ENCODE results near the gene CCNYL1.
"Not testable (repeated sequence)": the region's sequence is repeated elsewhere in the genome, so short reads cannot be mapped to it uniquely, and the experiment has no call there.

CCNYL1 gene

GRCh38 chr2:207743514-207743913 lies 32.1 kb downstream of the CCNYL1 start:
- no peak for DNase-seq

- DNase-seq: no peak
Measured at GRCh38 chr2:207744050-207744449, 32.6 kb downstream of the CCNYL1 start.

- no peak for DNase-seq
Measured at GRCh38 chr2:207744451-207744850, 33.0 kb downstream of the CCNYL1 start.

GRCh38 chr2:207746131-207746530 lies 34.7 kb downstream of the CCNYL1 start:
- peak; percentile 68 for DNase-seq

GRCh38 chr2:207747653-207748560 lies 36.5 kb downstream of the CCNYL1 start:
- no peak for DNase-seq

- no peak for DNase-seq
Measured at GRCh38 chr2:207748993-207749392, 37.6 kb downstream of the CCNYL1 start.

GRCh38 chr2:207749873-207750272 lies 38.4 kb downstream of the CCNYL1 start:
- DNase-seq: no peak

- no peak for DNase-seq
Measured at GRCh38 chr2:207750345-207750744, 38.9 kb downstream of the CCNYL1 start.

GRCh38 chr2:207750876-207751275 lies 39.4 kb downstream of the CCNYL1 start:
- DNase-seq: no peak

- DNase-seq: not testable (repeated sequence)
Measured at GRCh38 chr2:207753688-207754087, 42.2 kb downstream of the CCNYL1 start.

GRCh38 chr2:207754498-207755383 lies 43.3 kb downstream of the CCNYL1 start:
- no peak for DNase-seq

- no peak for DNase-seq
Measured at GRCh38 chr2:207758025-207758424, 46.6 kb downstream of the CCNYL1 start.

- no peak for DNase-seq
Measured at GRCh38 chr2:207759890-207760289, 48.5 kb downstream of the CCNYL1 start.

GRCh38 chr2:207760453-207760852 lies 49.0 kb downstream of the CCNYL1 start:
- DNase-seq: no peak

- not testable (repeated sequence) for DNase-seq
Measured at GRCh38 chr2:207761426-207761825, 50.0 kb downstream of the CCNYL1 start.

GRCh38 chr2:207762146-207762545 lies 50.7 kb downstream of the CCNYL1 start:
- DNase-seq: no peak

GRCh38 chr2:207763303-207763917 lies 52.0 kb downstream of the CCNYL1 start:
- no peak for DNase-seq

GRCh38 chr2:207764096-207764630 lies 52.7 kb downstream of the CCNYL1 start:
- no peak for DNase-seq

- no peak for DNase-seq
Measured at GRCh38 chr2:207765547-207765946, 54.1 kb downstream of the CCNYL1 start.

GRCh38 chr2:207766041-207766551 lies 54.7 kb downstream of the CCNYL1 start:
- DNase-seq: no peak

GRCh38 chr2:207766697-207767460 lies 55.4 kb downstream of the CCNYL1 start:
- DNase-seq: no peak

Measured in NCI-H1694 treated with DMSO at 0.1 percent for 48 hours (cell line).